GM08714 (cell line): ENCODE data around the gene CHD9.

Source experiments
- H3K4me3 ChIP-seq: fragments of 200-500 bp; sonication (Bioruptor generic); 2 replicates; pipeline ENCODE4 v1.5.1; 2014; ENCODE audit warnings: mild to moderate bottlenecking, low read length, inconsistent platforms
- ZNF274 ChIP-seq: IDR thresholded peaks from 2 replicates; pipeline ENCODE4 v1.6.1; 2012; ENCODE audit warnings: mild to moderate bottlenecking, low read depth, low read length

CHD9 gene

GRCh38 chr16:53078765-53079485 is 24.1 kb downstream of the CHD9 start:
- no peak for TF ChIP-seq ZNF274
- no peak overlapping the region for H3K4me3 ChIP-seq

GRCh38 chr16:53080345-53081031 is 25.7 kb downstream of the CHD9 start:
- TF ChIP-seq ZNF274 = no peak
- no peak overlapping the region for H3K4me3 ChIP-seq

- no peak overlapping the region for H3K4me3 ChIP-seq
Measured at GRCh38 chr16:53081032-53081424, 26.2 kb downstream of the CHD9 start.

GRCh38 chr16:53081686-53082407 is 27.1 kb downstream of the CHD9 start:
- H3K4me3 ChIP-seq = no peak overlapping the region
- no peak for TF ChIP-seq ZNF274

More at GRCh38 chr16:53081032-53081424, 26.2 kb downstream of the CHD9 start:
- no peak for TF ChIP-seq ZNF274

- TF ChIP-seq ZNF274 = no peak
- no peak overlapping the region for H3K4me3 ChIP-seq
Measured at GRCh38 chr16:53082509-53082908, 27.7 kb downstream of the CHD9 start.

GRCh38 chr16:53083119-53083518 is 28.3 kb downstream of the CHD9 start:
- TF ChIP-seq ZNF274 = no peak
- no peak overlapping the region for H3K4me3 ChIP-seq

GRCh38 chr16:53084141-53084541 is 29.4 kb downstream of the CHD9 start:
- no peak for TF ChIP-seq ZNF274
- H3K4me3 ChIP-seq = no peak overlapping the region

- no peak for TF ChIP-seq ZNF274
Measured at GRCh38 chr16:53084746-53085334, 30.0 kb downstream of the CHD9 start.

GRCh38 chr16:53085369-53085843 is 30.6 kb downstream of the CHD9 start:
- no peak overlapping the region for H3K4me3 ChIP-seq
- no peak for TF ChIP-seq ZNF274

More at GRCh38 chr16:53084746-53085334, 30.0 kb downstream of the CHD9 start:
- H3K4me3 ChIP-seq = no peak overlapping the region

GRCh38 chr16:53085931-53086421 is 31.2 kb downstream of the CHD9 start:
- no peak for TF ChIP-seq ZNF274
- no peak overlapping the region for H3K4me3 ChIP-seq

- TF ChIP-seq ZNF274 = no peak
- H3K4me3 ChIP-seq = no peak overlapping the region
Measured at GRCh38 chr16:53087101-53087500, 32.3 kb downstream of the CHD9 start.

GRCh38 chr16:53089434-53090285 is 34.9 kb downstream of the CHD9 start:
- H3K4me3 ChIP-seq = no peak overlapping the region
- no peak for TF ChIP-seq ZNF274

GRCh38 chr16:53090286-53090590 is 35.4 kb downstream of the CHD9 start:
- no peak for TF ChIP-seq ZNF274
- no peak overlapping the region; the same call in 1 of the 2 replicates for H3K4me3 ChIP-seq
